Uterus (tissue), 2 donors: ENCODE results near the gene IFITM5.

Experiments
- CTCF ChIP-seq, 4 experiments: fragments of 200-600 bp in 2 of 4; fragments of 450-650 bp in 2 of 4; sonication (generic) in 2 of 4; IDR thresholded peaks; one replicate each; pipeline ENCODE4 v1.5.1; 2016 to 2019; ENCODE audit warnings: antibody characterized with exemption in 4 of 4, mild to moderate bottlenecking in 2 of 4, moderate library complexity in 1 of 4
- POLR2A ChIP-seq, 2 donors: fragments of 450-650 bp; IDR thresholded peaks; one replicate each; pipeline ENCODE4 v1.6.1; 2016; ENCODE audit warnings: antibody characterized with exemption in 2 of 2, mild to moderate bottlenecking in 1 of 2, moderate library complexity in 1 of 2

GRCh38 chr11:316031-316701 lies 16.8 kb upstream of the IFITM5 start:
- TF ChIP-seq CTCF (IDR thresholded peaks at IDR 0.05) (no peak), POLR2A (IDR thresholded peaks at IDR 0.05) (no peak)
